Measurements from ENCODE around the gene FRAT1. TPM values are rescaled to one million over a fixed set of nuclear protein-coding genes. Genes with fewer than 3 reads are reported as not detected.
"Not testable (repeated sequence)": the region's sequence is repeated elsewhere in the genome, so short reads cannot be mapped to it uniquely, and the experiment has no call there.

The FRAT1 gene, protein sequence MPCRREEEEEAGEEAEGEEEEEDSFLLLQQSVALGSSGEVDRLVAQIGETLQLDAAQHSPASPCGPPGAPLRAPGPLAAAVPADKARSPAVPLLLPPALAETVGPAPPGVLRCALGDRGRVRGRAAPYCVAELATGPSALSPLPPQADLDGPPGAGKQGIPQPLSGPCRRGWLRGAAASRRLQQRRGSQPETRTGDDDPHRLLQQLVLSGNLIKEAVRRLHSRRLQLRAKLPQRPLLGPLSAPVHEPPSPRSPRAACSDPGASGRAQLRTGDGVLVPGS
- polyA plus RNA-seq (2012; ENCODE audit: missing spikeins), result 0.34 TPM

DNA sequence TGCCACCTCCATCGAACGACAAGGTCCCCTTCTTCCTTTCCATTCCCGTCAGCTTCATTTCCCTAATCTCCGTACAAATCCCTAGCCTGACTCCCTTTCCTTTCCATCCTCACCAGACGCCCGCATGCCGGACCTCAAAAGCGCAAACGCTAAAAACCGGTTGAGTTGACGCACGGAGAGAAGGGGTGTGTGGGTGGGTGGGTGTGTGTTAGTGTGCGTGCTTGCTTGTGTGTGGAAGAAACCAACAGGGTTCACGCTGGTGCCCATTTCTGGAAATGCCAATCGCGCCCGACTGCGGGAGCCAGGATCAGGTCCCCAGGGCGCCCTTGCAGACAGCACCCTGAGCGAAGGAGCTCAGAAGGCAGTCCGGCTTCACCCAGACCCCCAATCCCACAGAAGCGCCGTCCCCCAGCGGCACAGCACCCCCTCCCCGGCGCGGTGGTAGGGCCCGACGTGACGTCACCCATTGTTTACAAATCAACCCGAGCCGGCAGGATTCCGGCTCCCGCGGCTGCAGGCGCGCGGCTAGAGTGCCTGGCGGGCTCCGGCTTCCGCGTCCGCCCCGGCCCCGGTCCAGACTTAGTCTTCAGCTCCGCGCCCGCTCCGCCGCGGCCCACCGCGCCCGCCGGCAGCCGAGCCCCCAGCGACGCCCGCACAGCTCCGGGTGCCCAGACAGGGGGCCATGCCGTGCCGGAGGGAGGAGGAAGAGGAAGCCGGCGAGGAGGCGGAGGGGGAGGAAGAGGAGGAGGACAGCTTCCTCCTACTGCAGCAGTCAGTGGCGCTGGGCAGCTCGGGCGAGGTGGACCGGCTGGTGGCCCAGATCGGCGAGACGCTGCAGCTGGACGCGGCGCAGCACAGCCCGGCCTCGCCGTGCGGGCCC lies at the start of gene FRAT1:
Gene FRAT1 (plus strand): TSS at position 500 of the 880 bp plus-strand sequence. CDS start 183 bp downstream, at position 683.
- TF ChIP-seq POLR2A (IDR thresholded peaks at IDR 0.05; ENCODE audit: low read depth, low read length) (no peak), TAF1 (IDR thresholded peaks at IDR 0.05; ENCODE audit: borderline replicate concordance, low read depth, low read length) (no peak), POLR2AphosphoS5 (IDR thresholded peaks at IDR 0.05; ENCODE audit: low read depth, low read length) (no peak)
- peak; percentile 58 for DNase-seq (ENCODE audit: insufficient read length)
- peak; percentile 97 for FAIRE-seq

DNA sequence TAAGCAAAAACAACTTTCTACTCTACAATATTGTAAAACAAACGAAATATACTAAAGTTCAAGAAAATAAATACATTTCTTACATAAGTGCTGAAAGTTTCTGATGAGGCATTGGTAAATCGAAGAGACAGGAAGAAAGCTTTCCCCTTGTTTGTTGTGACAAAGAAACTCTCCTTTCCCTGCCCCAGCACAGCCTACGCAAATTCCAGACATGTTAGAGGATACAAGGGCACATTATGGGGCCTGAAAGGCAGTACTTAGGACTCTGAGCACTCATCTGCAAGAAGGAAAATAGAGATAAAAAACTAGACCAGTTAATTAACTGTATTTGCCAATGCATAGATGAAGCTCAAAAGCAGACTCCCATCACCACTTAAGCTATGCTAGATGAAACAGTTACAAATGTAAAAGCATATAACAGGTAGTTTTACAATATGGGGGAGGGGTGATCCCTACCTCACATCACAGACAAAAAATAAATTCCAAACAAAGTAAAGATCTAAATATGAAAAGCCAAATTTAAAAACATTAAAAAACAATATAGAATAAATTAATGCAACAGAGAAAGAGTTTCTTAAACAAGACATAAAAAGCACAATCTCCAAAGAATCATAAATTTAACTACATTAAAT lies 48.4 kb upstream of the FRAT1 start:
- TF ChIP-seq POLR2AphosphoS5 (IDR thresholded peaks at IDR 0.05; ENCODE audit: low read depth, low read length) (no peak), POLR2A (IDR thresholded peaks at IDR 0.05; ENCODE audit: low read depth, low read length) (no peak), TAF1 (IDR thresholded peaks at IDR 0.05; ENCODE audit: borderline replicate concordance, low read depth, low read length) (no peak)
- DNase-seq (ENCODE audit: insufficient read length) (no peak), FAIRE-seq (no peak)

DNA sequence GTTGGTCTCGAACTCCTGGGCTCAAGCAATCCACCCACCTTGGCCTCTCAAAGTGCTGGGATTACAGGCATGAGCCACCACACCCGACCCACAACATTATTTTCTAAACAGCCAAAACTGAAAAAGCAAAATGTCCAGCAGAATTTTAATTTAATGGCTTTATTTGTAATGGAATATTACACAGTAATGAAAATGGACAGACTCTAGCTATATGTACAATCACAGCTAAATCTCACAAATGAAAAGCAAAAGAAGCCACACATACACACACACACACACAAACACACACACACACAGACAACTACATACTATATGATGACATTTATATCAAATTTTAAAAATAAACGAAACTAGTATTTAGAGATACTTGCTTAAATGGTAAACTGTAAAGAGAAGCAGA lies 45.4 kb upstream of the FRAT1 start:
- TF ChIP-seq POLR2A (IDR thresholded peaks at IDR 0.05; ENCODE audit: low read depth, low read length), result no peak
- TF ChIP-seq POLR2AphosphoS5 (IDR thresholded peaks at IDR 0.05; ENCODE audit: low read depth, low read length), result no peak
- TF ChIP-seq TAF1 (IDR thresholded peaks at IDR 0.05; ENCODE audit: borderline replicate concordance, low read depth, low read length), result no peak
- no peak for FAIRE-seq
- DNase-seq (ENCODE audit: insufficient read length), result no peak

DNA sequence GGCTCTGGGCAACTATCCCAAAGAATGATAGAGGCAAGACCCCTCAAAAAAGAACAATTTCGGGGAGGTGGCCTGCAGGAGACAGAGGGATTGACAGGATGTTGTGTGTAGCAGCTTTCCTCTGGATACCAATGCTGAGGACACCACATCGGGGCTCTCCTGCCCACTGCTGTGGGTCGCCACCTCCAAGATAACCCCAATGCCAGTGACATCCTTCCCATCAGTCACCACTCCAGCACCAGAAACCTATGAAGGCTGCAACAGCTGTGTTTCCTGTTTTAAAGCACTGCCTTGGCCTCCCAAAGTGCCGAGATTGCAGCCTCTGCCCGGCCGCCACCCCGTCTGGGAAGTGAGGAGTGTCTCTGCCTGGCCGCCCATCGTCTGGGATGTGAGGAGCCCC lies 44.2 kb upstream of the FRAT1 start:
- FAIRE-seq (no peak), DNase-seq (ENCODE audit: insufficient read length) (no peak)
- TF ChIP-seq POLR2AphosphoS5 (IDR thresholded peaks at IDR 0.05; ENCODE audit: low read depth, low read length), result no peak
- TF ChIP-seq TAF1 (IDR thresholded peaks at IDR 0.05; ENCODE audit: borderline replicate concordance, low read depth, low read length), result no peak
- TF ChIP-seq POLR2A (IDR thresholded peaks at IDR 0.05; ENCODE audit: low read depth, low read length), result no peak

DNA sequence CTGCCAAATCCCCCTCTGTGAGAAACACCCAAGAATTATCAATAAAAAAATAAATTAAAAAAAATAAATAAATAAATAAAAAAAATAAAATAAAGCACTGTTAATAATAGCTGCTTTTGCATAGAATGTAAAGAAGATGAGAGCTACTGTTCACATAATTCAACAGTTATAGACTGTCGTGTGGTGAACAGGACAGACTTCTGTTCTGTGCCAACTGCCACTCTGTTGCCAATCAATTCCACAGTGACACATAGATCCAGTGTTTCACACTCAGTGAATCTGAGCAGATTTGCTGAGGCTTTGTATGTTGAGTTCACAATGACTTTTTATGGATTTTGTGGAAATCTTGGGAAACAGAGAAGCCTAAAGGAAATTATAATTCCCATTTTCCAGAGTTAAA lies 41.5 kb upstream of the FRAT1 start:
- no peak for DNase-seq (ENCODE audit: insufficient read length)
- no peak for TF ChIP-seq POLR2A (IDR thresholded peaks at IDR 0.05; ENCODE audit: low read depth, low read length)
- no peak for TF ChIP-seq TAF1 (IDR thresholded peaks at IDR 0.05; ENCODE audit: borderline replicate concordance, low read depth, low read length)
- TF ChIP-seq POLR2AphosphoS5 (IDR thresholded peaks at IDR 0.05; ENCODE audit: low read depth, low read length), result no peak
- FAIRE-seq, result no peak

DNA sequence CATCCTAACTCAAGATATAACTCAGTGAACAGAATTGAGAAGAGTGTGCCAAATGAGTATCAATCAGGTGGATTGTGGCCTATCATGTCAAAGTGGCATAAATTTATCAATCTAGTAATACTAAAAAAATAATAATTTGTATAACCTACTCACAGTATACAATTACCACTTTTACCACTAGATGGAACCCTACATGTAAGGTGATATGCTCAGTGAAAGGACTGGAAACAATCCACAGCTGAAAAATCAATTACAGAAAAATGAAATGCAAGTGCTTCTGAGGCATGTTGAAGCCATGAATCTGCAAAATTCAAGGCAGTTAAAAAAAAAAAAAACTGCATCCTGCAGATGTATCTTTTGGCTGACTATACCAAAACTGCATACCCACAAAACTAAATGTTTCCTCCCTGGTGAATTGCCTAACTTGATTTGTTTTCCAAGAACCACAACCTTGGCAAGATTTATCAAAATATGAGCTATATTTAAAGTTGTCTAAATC lies 40.5 kb upstream of the FRAT1 start:
- DNase-seq (ENCODE audit: insufficient read length) (no peak), FAIRE-seq (no peak)
- TF ChIP-seq POLR2A (IDR thresholded peaks at IDR 0.05; ENCODE audit: low read depth, low read length), result no peak
- TF ChIP-seq POLR2AphosphoS5 (IDR thresholded peaks at IDR 0.05; ENCODE audit: low read depth, low read length), result no peak
- no peak for TF ChIP-seq TAF1 (IDR thresholded peaks at IDR 0.05; ENCODE audit: borderline replicate concordance, low read depth, low read length)

DNA sequence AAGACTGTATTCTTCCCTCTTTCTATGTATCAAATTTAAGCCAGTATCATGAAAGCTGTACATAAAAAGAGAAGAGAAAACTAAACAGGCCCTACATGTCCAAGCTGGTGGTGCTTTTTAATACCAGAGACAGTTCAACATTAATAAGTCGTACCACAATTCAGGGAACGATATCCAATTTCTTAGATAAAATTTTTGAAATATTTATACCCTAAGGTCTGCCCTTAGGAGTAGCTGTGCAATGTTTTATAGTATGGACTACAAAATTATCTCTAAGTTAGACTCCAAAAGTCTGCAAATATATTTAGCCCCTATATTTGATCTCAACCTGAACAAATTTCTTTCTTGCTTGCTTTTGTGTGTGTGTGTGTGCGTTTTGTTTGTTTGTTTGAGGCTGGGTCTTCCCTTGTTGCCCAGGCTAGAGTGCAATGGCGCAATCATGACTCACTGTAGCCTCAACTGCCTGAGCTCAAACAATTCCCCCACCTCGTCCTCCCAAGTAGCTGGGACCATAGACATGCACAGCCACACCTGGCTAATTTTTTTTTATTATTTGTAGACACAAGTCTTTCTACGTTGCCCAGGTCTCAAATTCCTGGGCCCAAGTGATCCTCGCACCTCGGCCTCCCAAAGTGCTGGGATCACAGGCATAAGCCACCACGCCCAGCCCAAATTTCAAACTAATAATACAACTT lies 39.8 kb upstream of the FRAT1 start:
- FAIRE-seq, result no peak
- TF ChIP-seq TAF1 (IDR thresholded peaks at IDR 0.05; ENCODE audit: borderline replicate concordance, low read depth, low read length) (no peak), POLR2A (IDR thresholded peaks at IDR 0.05; ENCODE audit: low read depth, low read length) (no peak), POLR2AphosphoS5 (IDR thresholded peaks at IDR 0.05; ENCODE audit: low read depth, low read length) (no peak)
- DNase-seq (ENCODE audit: insufficient read length), result no peak

DNA sequence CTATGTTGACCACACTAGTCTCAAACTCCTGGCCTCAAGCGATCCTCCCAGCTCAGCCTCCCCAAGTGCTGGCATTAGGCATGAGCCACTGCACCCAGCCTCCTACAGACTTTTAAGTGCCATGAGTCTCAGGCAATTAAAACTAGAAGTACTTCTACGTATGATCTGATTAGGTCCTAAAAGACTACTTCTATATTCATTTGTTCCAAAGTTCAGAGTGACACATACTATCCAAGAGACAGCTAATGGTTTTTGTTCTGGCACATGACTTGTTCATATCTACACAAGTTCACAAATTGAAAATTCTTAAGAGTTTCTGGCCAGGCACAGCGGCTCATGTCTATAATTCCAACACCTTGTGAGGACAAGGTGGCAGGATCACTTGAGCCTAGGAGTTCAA lies 38.3 kb upstream of the FRAT1 start:
- DNase-seq (ENCODE audit: insufficient read length) (no peak), FAIRE-seq (no peak)
- TF ChIP-seq POLR2AphosphoS5 (IDR thresholded peaks at IDR 0.05; ENCODE audit: low read depth, low read length), result no peak
- TF ChIP-seq TAF1 (IDR thresholded peaks at IDR 0.05; ENCODE audit: borderline replicate concordance, low read depth, low read length), result no peak
- no peak for TF ChIP-seq POLR2A (IDR thresholded peaks at IDR 0.05; ENCODE audit: low read depth, low read length)

DNA sequence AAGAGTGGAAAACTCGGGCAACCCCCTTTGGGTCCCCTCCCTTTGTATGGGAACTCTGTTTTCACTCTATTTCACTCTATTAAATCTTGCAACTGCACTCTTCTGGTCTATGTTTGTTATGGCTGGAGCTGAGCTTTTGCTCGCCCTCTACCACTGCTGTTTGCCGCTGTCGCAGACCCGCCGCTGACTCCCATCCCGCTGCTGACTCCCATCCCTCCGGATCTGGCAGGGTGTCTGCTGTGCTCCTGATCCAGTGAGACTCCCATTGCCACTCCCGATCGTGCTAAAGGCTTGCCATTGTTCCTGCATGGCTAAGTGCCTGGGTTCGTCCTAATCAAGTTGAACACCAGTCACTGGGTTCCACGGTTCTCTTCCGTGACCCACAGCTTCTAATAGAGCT lies 29.0 kb upstream of the FRAT1 start:
- DNase-seq (ENCODE audit: insufficient read length); FAIRE-seq: not testable (repeated sequence)

DNA sequence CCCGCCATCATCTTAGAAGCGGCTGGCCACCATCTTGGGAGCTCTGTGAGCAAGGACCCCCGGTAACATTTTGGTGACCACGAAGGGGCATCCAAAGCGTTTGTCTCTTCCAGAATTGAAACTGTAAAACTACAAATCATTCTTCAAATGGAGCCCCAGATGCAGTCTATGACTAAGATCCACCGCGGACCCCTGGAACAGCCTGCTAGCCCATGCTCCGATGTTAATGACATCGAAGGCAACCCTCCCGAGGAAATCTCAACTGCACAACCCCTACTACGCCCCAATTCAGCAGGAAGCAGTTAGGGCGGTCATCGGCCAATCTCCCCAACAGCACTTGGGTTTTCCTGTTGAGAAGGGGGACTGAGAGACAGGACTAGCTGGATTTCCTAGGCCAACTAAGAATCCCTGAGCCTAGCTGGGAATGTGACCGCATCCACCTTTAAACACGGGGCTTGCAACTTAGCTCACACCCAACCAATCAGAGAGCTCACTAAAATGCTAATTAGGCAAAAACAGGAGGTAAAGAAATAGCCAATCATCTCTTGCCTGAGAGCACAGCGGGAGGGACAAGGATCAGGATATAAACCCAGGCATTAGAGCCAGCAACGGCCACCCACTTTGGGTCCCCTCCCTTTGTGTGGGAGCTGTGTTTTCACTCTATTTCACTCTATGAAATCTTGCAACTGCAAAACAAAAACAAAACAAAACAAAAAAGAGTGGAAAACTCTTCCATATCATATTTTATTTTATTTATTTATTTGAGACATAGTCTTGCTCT lies 28.3 kb upstream of the FRAT1 start:
- not testable (repeated sequence) for FAIRE-seq; DNase-seq (ENCODE audit: insufficient read length)

Measured in GM12892 (cell line).